ENCODE data around the gene TSPAN14. TPM values are rescaled to one million over a fixed set of nuclear protein-coding genes. Genes with fewer than 3 reads are reported as not detected.

The TSPAN14 gene
- total RNA-seq, 1 experiment from 2014 or later, result 46.8 TPM

DNA sequence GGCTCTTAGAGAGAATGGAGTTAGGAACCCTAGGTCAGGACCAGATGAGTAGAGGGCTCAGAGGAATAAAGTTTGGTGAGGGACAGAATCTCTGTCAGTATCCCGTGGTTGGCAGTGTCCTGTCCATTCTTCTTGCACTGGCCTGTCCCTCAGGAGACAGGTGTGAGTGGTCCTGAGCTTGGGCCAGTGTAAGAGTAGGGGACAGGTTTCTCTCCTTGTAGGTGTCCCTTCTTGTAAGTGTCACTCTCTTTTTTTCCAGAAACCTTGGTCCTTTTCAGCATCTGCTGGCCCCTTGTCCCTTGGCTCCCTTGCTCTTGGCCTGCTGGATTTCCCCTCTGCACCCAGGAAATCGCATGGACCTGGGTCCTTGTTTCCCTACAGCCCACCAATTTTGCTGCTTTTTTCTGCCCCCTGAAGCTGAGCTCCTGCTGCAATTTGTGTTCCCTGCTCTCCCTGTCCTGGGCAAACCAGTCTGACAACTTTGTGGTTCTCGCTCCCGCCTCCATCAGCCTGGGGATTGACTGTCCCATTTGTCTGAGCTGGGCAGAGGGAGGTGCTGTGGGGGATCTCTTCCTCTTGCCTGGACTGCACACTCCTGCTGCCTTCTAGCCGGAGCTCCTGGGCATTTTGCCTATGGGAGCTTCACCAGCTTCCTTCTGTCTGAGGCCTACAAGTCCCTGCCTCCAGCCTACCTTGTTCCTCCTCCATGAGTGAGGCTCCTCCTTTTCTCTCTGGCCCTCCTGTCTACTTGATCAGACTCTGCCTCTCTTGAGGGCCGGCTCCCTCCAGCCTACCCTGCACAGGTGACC, 6.5 kb downstream of the TSPAN14 start:
- Histone ChIP-seq H3K18ac (ENCODE audit: insufficient read length, low read depth, low read length) (no peak overlapping the region), H3K79me2 (ENCODE audit: insufficient read depth, low read length) (peaks cover 31% of the 10 kb centered on the region; the same call in 1 of the 2 replicates), H4K91ac (ENCODE audit: insufficient read length, low read depth, low read length) (no peak overlapping the region), H4K5ac (ENCODE audit: insufficient read length, low read depth, low read length) (no peak overlapping the region), H4K20me1 (ENCODE audit: control insufficient read depth, insufficient read depth, insufficient read length) (peaks cover 4% of the 10 kb centered on the region), H2BK5ac (ENCODE audit: insufficient read length, low read length) (no peak overlapping the region), H3K4me2 (ENCODE audit: insufficient read depth, insufficient read length, low read length) (peak overlapping the region; percentile 55), H3K23me2 (ENCODE audit: insufficient read length, low read depth, low read length, poor library complexity, severe bottlenecking) (peaks cover 7% of the 10 kb centered on the region), H3K56ac (ENCODE audit: insufficient read length, low read depth, low read length) (no peak overlapping the region), H3T11ph (ENCODE audit: low read length) (no peak overlapping the region), H2BK15ac (ENCODE audit: low read depth, low read length) (no peak overlapping the region), H3K79me1 (ENCODE audit: insufficient read depth, low read depth, low read length, poor library complexity, severe bottlenecking) (peaks cover 9% of the 10 kb centered on the region), H3K4me1 (ENCODE audit: insufficient read depth, low read length) (peaks cover 40% of the 10 kb centered on the region), H3K27me3 (ENCODE audit: insufficient read depth, low read length) (no peaks in the 10 kb centered on the region; the same call in 1 of the 2 replicates), H3K4ac (ENCODE audit: low read depth, low read length) (no peak overlapping the region), H3K14ac (ENCODE audit: insufficient read depth, low read length) (peak overlapping the region; percentile 71; the same call in 1 of the 2 replicates), H2BK120ac (ENCODE audit: low read depth, low read length, poor library complexity, severe bottlenecking) (no peak overlapping the region), H2BK20ac (ENCODE audit: low read depth, low read length, poor library complexity, severe bottlenecking) (no peak overlapping the region), H2AK5ac (ENCODE audit: insufficient read length, low read length) (no peak overlapping the region), H3K23ac (ENCODE audit: insufficient read length, low read depth, low read length) (no peak overlapping the region), H4K8ac (replicated peaks; ENCODE audit: insufficient read length, low read depth, low read length) (no peak overlapping the region), H3K9me3 (ENCODE audit: control insufficient read depth, low read depth, low read length) (no peaks in the 10 kb centered on the region), H3K27ac (ENCODE audit: insufficient read length, low read depth, low read length) (no peak overlapping the region), H2AFZ (ENCODE audit: low read length) (no peak overlapping the region), H2BK12ac (ENCODE audit: insufficient read length, low read depth, low read length) (no peak overlapping the region), H3K9ac (ENCODE audit: extremely low read depth, insufficient read length, low read length) (no peak overlapping the region)
- peaks cover 85 to 89% of the 10 kb centered on the region in 2 experiments for H3K4me1 Mint-ChIP-seq
- peaks cover 6% of the 10 kb centered on the region for H3K27me3 Mint-ChIP-seq (ENCODE audit: low read depth)
- no peaks in the 10 kb centered on the region for H3K9me3 Mint-ChIP-seq
- TF ChIP-seq, protein P1, sequence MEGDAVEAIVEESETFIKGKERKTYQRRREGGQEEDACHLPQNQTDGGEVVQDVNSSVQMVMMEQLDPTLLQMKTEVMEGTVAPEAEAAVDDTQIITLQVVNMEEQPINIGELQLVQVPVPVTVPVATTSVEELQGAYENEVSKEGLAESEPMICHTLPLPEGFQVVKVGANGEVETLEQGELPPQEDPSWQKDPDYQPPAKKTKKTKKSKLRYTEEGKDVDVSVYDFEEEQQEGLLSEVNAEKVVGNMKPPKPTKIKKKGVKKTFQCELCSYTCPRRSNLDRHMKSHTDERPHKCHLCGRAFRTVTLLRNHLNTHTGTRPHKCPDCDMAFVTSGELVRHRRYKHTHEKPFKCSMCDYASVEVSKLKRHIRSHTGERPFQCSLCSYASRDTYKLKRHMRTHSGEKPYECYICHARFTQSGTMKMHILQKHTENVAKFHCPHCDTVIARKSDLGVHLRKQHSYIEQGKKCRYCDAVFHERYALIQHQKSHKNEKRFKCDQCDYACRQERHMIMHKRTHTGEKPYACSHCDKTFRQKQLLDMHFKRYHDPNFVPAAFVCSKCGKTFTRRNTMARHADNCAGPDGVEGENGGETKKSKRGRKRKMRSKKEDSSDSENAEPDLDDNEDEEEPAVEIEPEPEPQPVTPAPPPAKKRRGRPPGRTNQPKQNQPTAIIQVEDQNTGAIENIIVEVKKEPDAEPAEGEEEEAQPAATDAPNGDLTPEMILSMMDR (conservative IDR thresholded peaks at IDR 0.05), result no peak
- H3K27ac Mint-ChIP-seq, result peak overlapping the region; percentile 92 to 97 (median 97)
- peak; percentile 89 for DNase-seq
- peak overlapping the region; percentile 39 to 70 for H3K4me3 Mint-ChIP-seq
- peaks cover 0 to 2% (median 0%) of the 10 kb centered on the region in 3 experiments; a peak in 2 of 7 replicates for H3K36me3 Mint-ChIP-seq (ENCODE audit: insufficient read depth in 1 of 3, low read depth in 3 of 3)
- no CpG with 5 or more reads among the region's 6 CpGs for WGBS (ENCODE audit: extremely low coverage, insufficient read length, low lambda C conversion rate)
